ENCODE measurements around the gene PTAFR.

Gene PTAFR, protein sequence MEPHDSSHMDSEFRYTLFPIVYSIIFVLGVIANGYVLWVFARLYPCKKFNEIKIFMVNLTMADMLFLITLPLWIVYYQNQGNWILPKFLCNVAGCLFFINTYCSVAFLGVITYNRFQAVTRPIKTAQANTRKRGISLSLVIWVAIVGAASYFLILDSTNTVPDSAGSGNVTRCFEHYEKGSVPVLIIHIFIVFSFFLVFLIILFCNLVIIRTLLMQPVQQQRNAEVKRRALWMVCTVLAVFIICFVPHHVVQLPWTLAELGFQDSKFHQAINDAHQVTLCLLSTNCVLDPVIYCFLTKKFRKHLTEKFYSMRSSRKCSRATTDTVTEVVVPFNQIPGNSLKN

DNA sequence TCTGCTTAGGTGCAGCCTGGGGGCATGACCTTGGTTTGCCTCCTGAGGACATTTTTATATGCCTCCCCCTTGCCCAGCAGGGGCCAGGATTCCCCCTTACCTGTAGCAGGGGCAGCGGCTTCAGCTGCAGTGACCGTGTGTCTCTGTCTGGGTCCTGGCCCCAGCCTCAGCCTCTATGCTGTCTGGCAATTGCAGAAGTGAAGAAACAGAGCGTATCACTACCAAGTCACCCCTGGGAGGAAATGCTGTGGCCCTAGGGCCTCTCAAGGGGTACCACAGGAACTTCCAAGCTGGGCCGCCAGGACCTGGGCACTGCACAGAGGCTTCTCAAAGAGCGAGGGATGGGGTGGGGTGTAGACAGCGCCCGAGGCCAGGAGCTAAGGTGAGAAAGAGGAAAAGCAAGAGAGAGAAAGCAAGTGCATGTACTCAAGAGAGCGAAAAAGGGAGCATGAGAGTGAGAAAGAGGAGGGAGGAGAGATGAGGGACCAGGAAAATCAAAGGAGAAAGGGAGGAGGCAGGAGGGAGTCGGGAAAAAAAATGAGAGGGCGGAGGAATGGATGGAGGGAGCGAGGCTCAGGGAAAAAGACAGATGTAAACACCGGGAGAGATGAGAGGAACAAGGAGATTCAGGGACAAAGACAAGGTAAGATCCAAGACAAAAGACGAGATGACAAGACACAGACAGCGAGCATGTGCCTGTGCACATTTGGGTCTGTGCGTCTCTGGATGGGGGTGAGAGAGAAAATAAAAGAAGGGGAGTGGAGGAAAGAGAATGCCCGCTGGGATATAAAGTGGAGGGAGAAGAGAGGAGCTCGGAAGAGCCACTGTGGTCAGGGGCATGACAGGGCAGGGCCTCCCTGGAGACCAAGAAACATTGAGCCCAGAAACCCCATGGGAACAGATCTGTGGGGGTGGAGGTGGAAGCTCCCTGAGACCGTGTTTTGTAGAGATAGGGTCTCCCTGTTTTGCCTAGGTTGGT lies at the start of gene PTAFR:
Gene PTAFR (minus strand): TSS at position 199 of the 979 bp plus-strand sequence. CDS start 25,669 bp downstream, outside the sequence.
- DNase-seq (ENCODE audit: low read depth in 2 of 2): no peak

DNA sequence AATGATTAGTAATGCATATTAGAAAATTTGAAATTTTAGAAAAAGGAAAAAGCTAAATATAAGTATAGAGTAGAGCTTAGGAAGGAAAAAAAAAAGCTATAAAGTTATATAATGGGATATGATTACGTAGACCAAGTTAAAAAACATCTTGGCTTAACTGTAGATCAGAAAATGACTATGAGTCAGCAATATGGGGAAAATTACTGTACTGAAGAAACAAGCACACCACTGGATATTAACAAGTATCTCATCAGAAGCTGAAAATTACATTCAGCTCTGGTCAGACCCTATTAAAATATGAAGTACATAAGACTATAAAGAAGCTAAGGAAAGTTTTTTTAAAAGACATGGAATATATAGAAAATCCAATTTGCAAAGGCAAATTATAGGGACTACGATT lies 36.8 kb upstream of the PTAFR start:
- no peak for DNase-seq (ENCODE audit: low read depth in 2 of 2)

DNA sequence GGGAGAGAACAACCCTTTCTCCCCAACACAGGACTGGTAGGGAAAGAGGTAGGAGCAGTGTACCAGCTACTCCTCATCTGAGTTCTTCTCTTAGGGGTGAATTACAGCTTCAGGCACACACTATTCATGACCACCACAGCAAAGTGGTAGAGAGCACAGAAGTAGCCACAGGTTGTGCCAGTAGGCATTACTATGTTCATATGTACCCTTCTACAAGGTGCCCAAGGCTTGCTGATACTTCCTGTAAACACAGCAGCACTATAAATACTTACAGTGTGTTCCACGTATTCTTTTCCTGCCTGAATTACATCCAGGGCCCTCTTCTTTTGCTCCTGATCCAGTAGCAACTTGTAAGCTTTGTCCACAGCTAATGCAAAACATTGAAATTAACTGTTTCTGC lies 33.2 kb upstream of the PTAFR start:
- no peak for DNase-seq (ENCODE audit: low read depth in 2 of 2)

DNA sequence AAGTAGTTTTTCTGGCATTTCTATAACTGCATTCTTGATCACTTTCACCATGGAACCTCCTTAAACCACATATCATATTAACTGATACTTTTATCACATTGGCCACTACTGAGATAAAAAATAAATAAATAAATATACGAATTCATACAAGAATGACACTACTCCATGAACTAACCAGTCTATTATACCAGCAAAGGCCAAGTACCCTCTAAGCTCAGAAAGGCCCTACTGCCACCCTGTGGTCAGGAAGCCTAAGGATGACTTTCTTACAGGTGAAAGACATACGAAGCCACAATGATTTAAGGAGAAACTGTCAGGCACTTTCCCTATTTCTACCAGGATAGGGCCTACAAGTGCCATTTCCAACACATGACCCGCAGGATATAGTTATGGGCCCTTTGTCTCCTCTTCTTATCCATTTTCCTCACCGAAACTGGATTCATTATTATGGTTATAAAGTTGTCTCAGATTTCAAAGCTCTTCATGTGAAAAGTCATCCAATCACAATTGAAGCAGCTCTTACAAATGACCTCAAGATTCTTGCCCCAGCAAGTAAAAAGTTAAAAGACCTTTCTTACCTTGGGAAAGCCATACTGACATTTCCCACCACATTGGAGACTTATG lies 32.4 kb upstream of the PTAFR start:
- peak; percentile 18 to 23 for DNase-seq (ENCODE audit: low read depth in 2 of 2)

DNA sequence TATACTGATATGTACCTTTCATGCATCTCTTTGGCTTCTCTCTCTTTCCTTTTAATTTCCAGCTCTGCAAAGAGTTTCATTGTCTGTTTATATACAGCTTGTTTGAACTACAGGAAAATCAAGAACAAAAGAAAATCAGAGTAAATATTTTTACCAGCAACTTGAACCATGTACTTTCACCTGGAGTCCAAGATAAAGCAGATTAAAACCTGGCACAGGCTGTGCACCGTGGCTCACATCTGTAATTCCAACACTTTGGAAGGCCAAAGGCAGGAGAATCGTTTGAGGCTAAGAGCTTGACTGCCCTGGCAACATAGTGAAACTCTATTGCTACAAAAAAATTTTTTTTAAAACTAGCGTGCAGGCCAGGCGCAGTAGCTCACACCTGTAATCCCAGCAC lies 28.8 kb upstream of the PTAFR start:
- no peak for DNase-seq (ENCODE audit: low read depth in 2 of 2)

DNA sequence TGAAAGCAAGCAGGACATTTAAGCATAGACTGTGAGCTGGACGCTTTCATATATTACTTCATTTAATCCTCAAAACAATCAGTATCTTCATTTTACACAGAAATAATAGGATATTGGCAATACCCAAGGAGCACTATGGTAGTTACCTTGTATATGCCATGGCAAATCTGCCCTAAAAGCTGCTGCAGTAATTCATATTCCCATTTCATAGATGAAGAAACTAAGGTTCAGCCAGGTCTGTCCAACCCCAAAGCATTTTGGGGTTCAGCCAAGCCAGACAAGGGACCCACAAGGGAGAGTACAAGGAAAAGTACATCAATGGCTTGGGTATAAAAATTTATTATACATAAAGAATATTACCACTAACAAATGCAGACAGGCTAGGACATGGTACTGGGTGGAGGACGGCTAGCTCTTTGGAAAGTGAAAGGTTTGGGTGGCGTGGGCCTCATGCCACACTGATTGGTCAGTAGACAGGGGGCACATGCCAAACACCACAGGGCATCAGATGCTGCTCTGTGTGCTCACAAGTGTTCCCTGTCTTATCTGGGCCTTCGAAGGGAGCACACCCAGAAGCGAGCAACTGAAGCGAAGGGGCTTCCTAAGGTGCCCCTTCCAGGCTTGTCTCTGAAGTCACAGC lies 23.9 kb upstream of the PTAFR start:
- DNase-seq (ENCODE audit: low read depth in 2 of 2): no peak

DNA sequence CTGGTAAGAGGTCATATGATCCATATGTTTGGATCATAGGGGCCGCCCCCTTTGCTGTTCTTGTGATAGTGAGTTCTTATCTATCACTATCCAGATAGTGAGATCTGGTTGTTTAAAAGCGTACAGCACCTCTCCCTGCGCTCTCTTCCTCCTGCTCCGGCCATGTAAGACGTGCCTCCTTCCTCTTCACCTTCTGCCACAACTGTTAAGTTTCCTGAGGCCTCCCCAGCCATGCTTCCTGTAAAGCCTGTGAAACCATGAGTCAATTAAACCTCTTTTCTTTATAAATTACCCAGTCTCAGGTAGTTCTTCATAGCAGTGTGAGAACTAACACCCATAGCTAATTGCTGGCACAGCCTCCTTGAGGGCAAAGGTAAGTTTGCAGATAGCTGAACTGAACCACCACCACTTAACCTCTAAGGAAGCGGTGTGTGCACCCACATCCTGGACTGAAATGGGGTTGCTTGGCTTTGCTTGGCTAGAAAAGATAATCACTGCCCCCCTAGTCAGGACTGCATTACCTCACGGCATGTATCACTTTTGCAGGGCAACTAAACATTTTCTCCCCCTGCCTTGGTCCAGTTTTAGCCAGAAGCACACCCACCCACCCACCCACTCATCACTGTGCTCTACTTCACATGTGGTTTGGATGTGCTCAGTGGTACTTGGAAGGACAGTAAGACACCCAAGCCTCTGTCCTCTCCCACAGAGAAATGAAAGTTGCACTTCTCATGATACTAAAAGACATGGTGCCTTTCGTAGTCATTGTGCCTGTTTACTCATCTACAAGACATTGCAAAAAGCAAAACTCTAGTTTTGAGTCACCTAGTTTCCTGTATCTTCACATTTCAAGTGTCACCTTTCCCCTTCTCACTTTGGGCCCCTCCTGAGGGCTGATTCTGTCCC lies 23.1 kb upstream of the PTAFR start:
- peak in 1 of 2 donors; percentile 5 for DNase-seq (ENCODE audit: low read depth in 2 of 2)

DNA sequence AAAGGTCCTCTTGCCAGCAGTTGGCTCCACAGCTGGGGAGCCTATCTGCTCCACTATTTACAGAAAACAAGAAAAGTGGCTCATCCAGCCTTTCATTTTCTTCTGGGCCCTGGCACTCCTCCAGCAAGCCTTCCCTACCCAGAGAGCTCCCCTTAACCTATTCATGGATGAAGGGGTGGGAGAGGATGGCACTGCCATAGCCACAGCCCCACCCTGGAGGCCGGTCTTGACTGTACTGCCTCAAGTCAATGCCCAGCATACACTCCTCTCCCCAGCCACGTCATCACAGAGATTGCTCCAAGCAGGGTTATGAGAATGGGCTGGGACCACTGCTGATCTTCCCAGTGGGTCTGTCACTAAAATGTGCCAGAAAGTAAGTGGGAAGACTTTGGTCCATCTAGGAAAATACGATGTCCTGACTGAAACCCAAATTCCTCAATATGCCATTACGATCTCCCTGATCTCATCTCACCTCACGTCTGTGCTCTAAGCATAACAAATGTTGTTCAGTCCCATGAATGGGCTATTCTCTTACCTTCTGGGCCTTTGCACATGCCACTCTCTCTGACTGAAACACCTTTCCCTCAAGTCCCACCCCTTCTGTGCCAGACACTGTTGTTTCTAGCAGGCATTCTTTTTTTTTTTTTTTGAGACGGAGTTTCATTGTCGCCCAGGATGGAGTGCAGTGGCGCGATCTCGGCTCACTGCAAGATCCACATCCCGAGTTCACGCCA lies 21.4 kb upstream of the PTAFR start:
- DNase-seq (ENCODE audit: low read depth in 2 of 2): no peak

DNA sequence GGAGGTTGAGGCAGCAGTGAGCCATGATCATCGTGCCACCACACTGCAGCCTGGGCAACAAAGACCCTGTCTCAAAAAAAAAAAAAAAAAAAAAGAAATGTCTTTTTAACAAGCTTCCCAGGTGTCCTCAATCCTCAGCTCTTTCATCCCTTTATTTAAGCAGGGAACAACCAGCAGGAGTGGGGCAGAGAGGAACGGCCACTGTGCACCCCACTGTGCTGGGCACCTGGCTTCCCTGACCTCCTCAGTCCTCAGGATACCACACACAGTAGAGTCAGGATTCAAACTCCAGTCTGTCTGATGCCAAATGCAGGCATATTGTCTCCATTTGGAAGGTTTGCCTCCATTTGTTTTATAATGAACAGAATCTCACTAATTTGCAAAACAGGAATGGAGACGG lies 19.8 kb upstream of the PTAFR start:
- no peak for DNase-seq (ENCODE audit: low read depth in 2 of 2)

DNA sequence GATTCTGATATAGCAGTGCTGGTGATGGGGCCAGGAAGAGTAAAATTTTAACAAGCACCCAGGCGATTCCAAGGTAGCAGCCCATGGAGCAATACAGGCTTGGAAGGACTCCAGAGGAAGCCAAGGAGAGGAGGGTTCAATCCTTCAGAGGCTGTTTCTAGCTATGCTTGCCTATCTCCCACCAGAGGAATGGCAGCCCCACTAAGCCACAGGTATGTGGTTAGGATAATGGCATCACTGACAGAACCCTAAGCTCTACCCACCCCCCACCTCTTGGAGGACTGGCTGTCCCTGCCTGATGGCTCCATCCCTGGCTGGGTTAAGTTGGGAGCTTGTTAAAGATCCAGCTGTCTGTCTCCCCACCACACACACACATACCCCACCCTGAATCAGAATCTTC lies 19.3 kb upstream of the PTAFR start:
- no peak for DNase-seq (ENCODE audit: low read depth in 2 of 2)

DNA sequence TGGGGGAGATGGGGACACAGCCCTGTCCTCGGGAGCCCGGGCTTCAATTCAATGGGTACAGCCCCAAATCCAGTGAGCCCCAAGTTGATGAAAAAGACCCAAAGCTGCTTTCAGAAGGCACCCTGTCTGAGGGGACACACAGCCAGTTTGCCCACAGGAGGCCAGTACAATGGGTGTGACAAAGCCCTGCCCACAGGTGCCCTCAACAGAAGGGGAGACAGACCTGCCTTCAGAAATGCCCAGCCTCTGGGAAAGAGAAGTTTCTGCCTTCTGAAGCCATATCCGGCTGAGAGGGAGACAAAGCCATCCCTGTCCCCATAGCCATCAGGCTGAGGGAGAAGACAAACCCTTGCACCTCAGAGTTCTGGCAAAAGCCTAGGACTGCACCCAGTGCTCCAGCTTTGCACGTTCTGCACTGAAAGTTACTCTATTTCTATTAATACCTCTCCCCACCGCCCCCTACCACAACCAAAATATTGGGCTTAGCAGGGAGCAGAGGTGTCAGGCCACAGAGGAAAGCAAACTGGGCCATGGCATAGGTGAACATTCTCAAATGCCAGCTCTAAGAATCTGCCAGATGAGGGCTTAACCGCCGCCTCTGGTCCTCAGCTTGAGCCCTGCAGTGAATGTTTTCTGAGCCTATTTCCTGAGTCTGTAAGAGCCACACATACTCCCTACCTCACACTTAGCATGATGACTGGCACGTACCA lies 18.0 kb upstream of the PTAFR start:
- no peak for DNase-seq (ENCODE audit: low read depth in 2 of 2)

DNA sequence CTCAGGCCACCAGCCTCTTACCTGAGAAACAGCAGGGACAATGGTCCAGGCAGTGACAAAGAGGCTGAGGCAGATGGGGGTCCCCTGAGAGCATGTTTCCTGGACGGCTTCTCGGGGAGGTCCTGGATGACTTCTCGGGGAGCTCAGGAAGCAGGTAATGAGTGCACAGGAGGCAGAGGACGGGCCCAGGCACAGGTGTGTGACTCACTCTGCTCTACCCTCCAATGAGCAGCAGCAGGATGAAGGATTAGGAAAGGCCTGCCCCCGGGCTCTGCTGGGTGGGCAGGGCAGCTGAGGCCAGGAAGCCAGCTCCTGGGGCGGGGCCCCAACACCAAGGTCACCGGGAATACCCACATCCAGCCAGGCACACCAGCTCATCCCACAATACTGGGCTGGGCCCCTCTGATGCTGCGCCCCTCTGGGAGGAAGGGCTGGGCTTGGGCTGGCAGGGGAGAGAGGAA lies 17.2 kb upstream of the PTAFR start:
- DNase-seq (ENCODE audit: low read depth in 2 of 2): no peak

DNA sequence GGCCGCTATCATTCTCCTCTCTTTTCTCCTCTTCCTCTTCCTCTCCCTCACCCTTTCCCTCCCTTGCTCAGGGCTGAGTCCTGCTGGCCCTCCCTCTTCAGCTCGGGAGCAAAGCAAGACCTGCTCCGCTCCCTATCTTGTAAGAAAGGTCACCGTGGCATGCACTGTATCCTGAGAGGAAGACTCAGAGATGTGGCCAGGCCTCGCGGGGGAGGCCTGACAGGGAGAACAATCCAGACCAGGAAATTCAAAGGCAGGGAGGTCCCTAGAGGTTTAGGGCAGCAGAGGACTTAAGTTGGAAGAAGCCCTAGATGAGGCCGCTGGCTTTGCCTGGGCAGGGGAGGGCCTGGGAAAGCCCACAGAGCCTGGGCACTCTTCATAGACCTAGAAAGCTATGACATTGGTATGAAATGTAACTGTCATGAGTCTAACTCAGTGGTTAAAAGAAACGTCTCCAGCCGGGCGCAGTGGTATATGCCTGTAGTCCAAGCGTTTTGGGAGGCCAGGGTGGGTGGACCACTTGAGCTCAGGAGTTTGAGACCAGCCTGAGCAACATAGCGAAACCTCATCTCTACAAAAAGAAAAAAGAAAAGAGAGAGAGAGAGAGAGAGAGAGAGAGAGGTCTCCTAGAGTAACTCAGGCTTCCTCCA lies 14.6 kb upstream of the PTAFR start:
- no peak for DNase-seq (ENCODE audit: low read depth in 2 of 2)

DNA sequence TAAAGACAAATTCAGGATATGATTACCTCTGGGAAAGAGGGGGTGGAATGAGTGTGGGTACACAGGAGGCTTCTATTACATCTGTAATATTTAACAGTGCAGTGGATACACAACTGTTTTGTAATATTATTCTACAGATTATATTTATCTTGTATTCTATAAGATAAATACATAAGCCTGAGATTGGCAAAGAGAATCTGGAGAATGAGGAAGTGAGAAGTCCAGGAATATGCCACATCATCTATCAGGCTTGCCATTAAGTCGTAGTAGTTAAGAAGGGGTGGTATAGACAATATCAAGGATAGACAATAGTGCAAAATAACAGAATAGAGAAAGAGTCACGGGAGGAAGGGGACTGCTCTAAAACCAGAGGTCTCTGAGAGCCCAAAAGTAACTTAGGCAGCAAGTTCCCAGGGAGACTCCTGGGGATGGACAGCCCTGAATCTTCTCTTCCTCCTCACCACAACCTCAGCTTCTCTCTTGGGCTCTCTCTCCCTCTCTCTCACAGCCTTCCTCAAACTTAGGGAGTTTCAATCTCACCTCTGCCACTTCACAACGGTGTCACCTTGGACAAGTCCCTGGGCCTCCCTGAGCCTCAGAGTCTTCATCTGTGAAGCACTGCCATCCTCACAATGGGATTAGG lies 14.0 kb upstream of the PTAFR start:
- no peak for DNase-seq (ENCODE audit: low read depth in 2 of 2)

DNA sequence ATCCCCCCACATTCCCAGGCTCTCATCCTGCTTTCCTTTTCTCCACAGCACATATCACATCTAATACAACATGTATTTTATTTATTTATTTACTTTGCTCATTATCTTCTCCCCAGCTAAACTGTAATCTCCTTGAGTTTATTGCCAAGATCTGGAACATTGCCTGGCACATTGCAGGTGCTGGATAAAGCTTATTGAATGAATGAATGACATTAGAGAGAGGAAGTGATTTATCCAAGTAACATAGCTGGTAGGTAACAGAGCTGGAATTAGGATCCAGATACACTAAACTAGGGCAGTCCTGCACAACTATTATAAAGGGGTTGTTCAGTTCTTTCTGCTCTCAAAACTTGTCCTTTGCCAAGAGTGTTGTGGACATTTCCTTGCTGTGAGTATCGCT lies 8.6 kb upstream of the PTAFR start:
- DNase-seq (ENCODE audit: low read depth in 2 of 2): no peak

DNA sequence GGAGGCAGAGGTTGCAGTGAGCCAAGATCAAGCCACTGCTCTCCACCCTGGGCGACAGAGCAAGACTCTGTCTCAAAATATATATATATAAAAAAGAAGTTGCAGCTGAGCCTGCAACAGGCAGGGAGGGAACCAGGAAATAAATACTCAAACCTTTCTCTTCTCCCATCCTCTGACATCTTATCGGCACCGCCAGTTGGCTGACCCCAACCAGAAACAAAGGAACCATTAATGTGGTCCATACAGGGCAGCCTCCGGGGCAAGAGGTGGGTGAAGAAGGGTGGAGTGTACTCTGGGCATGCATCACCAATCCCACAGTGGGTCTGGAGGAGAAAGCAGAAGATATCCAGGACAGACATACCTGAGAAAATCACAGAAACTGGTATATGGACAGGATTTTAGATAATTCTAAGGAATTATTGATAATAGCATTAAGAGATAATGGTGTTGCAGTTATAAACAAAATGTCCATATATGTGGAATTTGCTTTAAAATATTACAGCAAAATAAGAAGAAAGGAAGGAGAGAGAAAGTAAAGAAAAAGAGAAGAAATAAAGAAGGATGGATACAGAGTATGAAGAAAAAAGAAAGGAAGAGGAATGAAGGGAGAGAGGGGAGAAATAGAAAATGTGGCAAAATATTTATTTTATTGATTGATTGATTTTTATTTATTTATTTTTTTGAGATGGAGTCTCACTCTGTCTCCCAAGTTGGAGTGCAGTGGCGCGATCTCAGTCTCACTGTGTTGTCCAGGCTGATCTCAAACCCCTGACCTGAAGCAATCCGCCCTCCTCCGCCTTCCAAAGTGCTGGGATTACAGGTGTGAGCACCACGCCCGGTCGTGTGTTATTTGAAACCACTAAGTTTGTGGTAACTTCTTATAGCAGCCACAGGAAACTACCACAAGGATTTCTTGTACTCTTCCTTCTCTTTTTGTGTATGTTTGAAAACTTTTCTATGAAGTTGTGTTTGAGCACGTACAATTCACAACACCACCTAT lies 4.1 kb upstream of the PTAFR start:
- DNase-seq (ENCODE audit: low read depth in 2 of 2): no peak
